IMR-90 (cell line): ENCODE data around the gene DICER1.

Experiments
- BHLHE40 ChIP-seq: fragments of 150-350 bp; IDR thresholded peaks from 2 replicates; pipeline ENCODE4 v1.6.1; 2016; ENCODE audit warnings: mild to moderate bottlenecking, low read depth, low read length
- CEBPB ChIP-seq: IDR thresholded peaks from 2 replicates; pipeline ENCODE4 v1.6.1; 2012; ENCODE audit warnings: low read depth, low read length, improper control_type of control experiment
- CHD1 ChIP-seq: IDR thresholded peaks from 2 replicates; pipeline ENCODE4 v1.6.1; 2012; ENCODE audit warnings: low read depth, low read length, improper control_type of control experiment
- CTCF ChIP-seq: conservative IDR thresholded peaks from 2 replicates; pipeline ENCODE4 v1.5.1; 2012; ENCODE audit warnings: mild to moderate bottlenecking, low read depth, low read length, improper control_type of control experiment
- MAZ ChIP-seq: IDR thresholded peaks from 2 replicates; pipeline ENCODE4 v1.6.1; 2012; ENCODE audit warnings: low read depth, mild to moderate bottlenecking, low read length, improper control_type of control experiment, moderate library complexity, borderline replicate concordance
- POLR2A ChIP-seq: IDR thresholded peaks from 2 replicates; pipeline ENCODE4 v1.6.1; 2012; ENCODE audit warnings: mild to moderate bottlenecking, low read depth, low read length
- RAD21 ChIP-seq: IDR thresholded peaks from 2 replicates; pipeline ENCODE4 v1.6.1; 2012; ENCODE audit warnings: low read length, improper control_type of control experiment
- RFX5 ChIP-seq: IDR thresholded peaks from 2 replicates; pipeline ENCODE4 v1.8.0; 2012; ENCODE audit warnings: low read depth, mild to moderate bottlenecking, low read length, moderate library complexity
- SMC3 ChIP-seq: fragments of 150-350 bp; IDR thresholded peaks from 2 replicates; pipeline ENCODE4 v1.6.1; 2016; ENCODE audit warnings: low read depth, mild to moderate bottlenecking, antibody characterized with exemption, low read length, moderate library complexity

- TF ChIP-seq CTCF, result no peak
- no peak for TF ChIP-seq RAD21
- no peak for TF ChIP-seq POLR2A
- no peak for TF ChIP-seq CEBPB
- no peak for TF ChIP-seq CHD1
- TF ChIP-seq RFX5, result no peak
- no peak for TF ChIP-seq SMC3
- TF ChIP-seq BHLHE40, result no peak
- TF ChIP-seq MAZ, result no peak
These were observed 2.3 kb downstream of the DICER1 start for GRCh38 chr14:95155045-95155444.
